H1 (cell line): ENCODE data around the gene OR2D2. TPM values are rescaled to one million over a fixed set of nuclear protein-coding genes. Genes with fewer than 3 reads are reported as not detected.

ENCODE experiments used
- CTCF ChIA-PET: fragments of 300-600 bp; sonication (Branson Sonifier 250); formaldehyde crosslinking; loops from one replicate; lab custom pipeline; 2021; ENCODE audit not compliant: partially characterized antibody; lab: Charles Lee
- POLR2A ChIA-PET: fragments of 300-600 bp; sonication (Branson Sonifier 250); formaldehyde crosslinking; loops from one replicate; lab custom pipeline; 2021; ENCODE audit warnings: inconsistent platforms; ENCODE audit not compliant: partially characterized antibody; lab: Charles Lee
- DNase-seq, 2 experiments: peaks; one replicate each; pipeline versions ENCODE4 v3.0.0 to v3.0.0-alpha.2; 2010 to 2022; ENCODE audit warnings: low spot score in 2 of 2, low read depth in 1 of 2, mixed read lengths in 1 of 2
- FAIRE-seq: peaks from 2 replicates; lab custom pipeline; 2011; peaks lifted over from hg19 to GRCh38; lab: Jason Lieb, UNC
- H2AFZ ChIP-seq: 2 replicates; pipeline ENCODE4 v1.8.1; 2012; ENCODE audit warnings: low read length, inconsistent platforms
- H2AK5ac ChIP-seq: 2 replicates; pipeline ENCODE4 v1.6.1; 2013; ENCODE audit warnings: low read depth, low read length
- H2BK120ac ChIP-seq: replicated peaks from 2 replicates; pipeline ENCODE3; 2013; ENCODE audit warnings: low read depth, low read length, inconsistent platforms
- H2BK12ac ChIP-seq: 2 replicates; pipeline ENCODE4 v1.6.1; 2013; ENCODE audit warnings: low read depth, low read length
- H2BK15ac ChIP-seq: 2 replicates; pipeline ENCODE4 v1.6.1; 2013; ENCODE audit warnings: low read length
- H2BK20ac ChIP-seq: 2 replicates; pipeline ENCODE4 v1.6.1; 2013; ENCODE audit warnings: low read length
- H2BK5ac ChIP-seq: 2 replicates; pipeline ENCODE4 v1.6.1; 2013; ENCODE audit warnings: low read depth, low read length
- H3K14ac ChIP-seq: 2 replicates; pipeline ENCODE4 v1.6.1; 2013; ENCODE audit warnings: inconsistent platforms; ENCODE audit not compliant: insufficient read length
- H3K18ac ChIP-seq: 2 replicates; pipeline ENCODE4 v1.6.1; 2013; ENCODE audit warnings: low read length; ENCODE audit errors: extremely low read depth
- H3K23ac ChIP-seq: 2 replicates; pipeline ENCODE4 v1.6.1; 2013; ENCODE audit warnings: inconsistent platforms; ENCODE audit not compliant: insufficient read length
- H3K23me2 ChIP-seq: 2 replicates; pipeline ENCODE4 v1.6.1; 2013; ENCODE audit warnings: low read depth, low read length
- H3K27ac ChIP-seq: 2 replicates; pipeline ENCODE4 v1.6.1; 2011; ENCODE audit warnings: low read depth, low read length, inconsistent platforms
- H3K27me3 ChIP-seq, 4 experiments: replicated peaks in 1 of 4; 1 replicate in 1 of 4; 2 replicates in 3 of 4; pipeline versions ENCODE4 v1.6.1 to v1.8.1; 2011 to 2013; ENCODE audit warnings: low read length in 3 of 4, mild to moderate bottlenecking in 3 of 4, inconsistent platforms in 2 of 4, mixed read lengths in 2 of 4, moderate library complexity in 1 of 4; ENCODE audit not compliant: control insufficient read depth in 3 of 4, insufficient read depth in 3 of 4; ENCODE audit errors: extremely low read depth in 1 of 4
- H3K36me3 ChIP-seq, 4 experiments: 2 replicates each; pipeline versions ENCODE4 v1.6.1 to v1.8.1; 2011 to 2013; ENCODE audit warnings: mild to moderate bottlenecking in 4 of 4, low read length in 3 of 4, moderate library complexity in 2 of 4, control low read depth in 1 of 4, inconsistent platforms in 1 of 4; ENCODE audit not compliant: insufficient read depth in 4 of 4, control insufficient read depth in 2 of 4
- H3K4ac ChIP-seq: replicated peaks from 2 replicates; pipeline ENCODE3; 2013; ENCODE audit warnings: low read length, low read depth, mixed read lengths, inconsistent platforms; ENCODE audit not compliant: insufficient read length
- H3K4me1 ChIP-seq, 4 experiments: replicated peaks in 1 of 4; 1 replicate in 1 of 4; 2 replicates in 3 of 4; pipeline versions ENCODE4 v1.6.1 to v1.8.1; 2011 to 2013; ENCODE audit warnings: low read length in 3 of 4, inconsistent platforms in 2 of 4, mixed read lengths in 1 of 4; ENCODE audit not compliant: insufficient read depth in 4 of 4, control insufficient read depth in 3 of 4
- H3K4me2 ChIP-seq, 2 experiments: 2 replicates each; pipeline versions ENCODE4 v1.6.1 to v1.8.1; 2011 to 2013; ENCODE audit warnings: low read depth in 2 of 2, low read length in 2 of 2, control low read depth in 1 of 2, inconsistent platforms in 1 of 2, mild to moderate bottlenecking in 1 of 2; ENCODE audit not compliant: insufficient read depth in 1 of 2
- H3K4me3 ChIP-seq, 4 experiments: fragments of 200-600, 300-600 bp in 1 of 4; sonication (generic), shearing (Covaris generic), sonication (Bioruptor Twin) in 1 of 4; 2 replicates each; pipeline versions ENCODE4 v1.5.1 to v1.8.1; 2011 to 2016; ENCODE audit warnings: low read length in 4 of 4, low read depth in 3 of 4, control low read depth in 2 of 4, inconsistent platforms in 2 of 4, mild to moderate bottlenecking in 2 of 4, mixed read lengths in 1 of 4, moderate library complexity in 1 of 4; ENCODE audit not compliant: insufficient read depth in 2 of 4; ENCODE audit errors: extremely low read depth in 1 of 4
- H3K56ac ChIP-seq: replicated peaks from 2 replicates; pipeline ENCODE3; 2013; ENCODE audit warnings: low read depth, mild to moderate bottlenecking, mixed read lengths, low read length, inconsistent platforms; ENCODE audit not compliant: insufficient read length
- H3K79me1 ChIP-seq: 2 replicates; pipeline ENCODE4 v1.6.1; 2013; ENCODE audit warnings: low read depth, low read length, control low read depth
- H3K79me2 ChIP-seq, 2 experiments: 2 replicates each; pipeline versions ENCODE4 v1.6.1 to v1.8.1; 2012 to 2013; ENCODE audit warnings: low read length in 2 of 2, mild to moderate bottlenecking in 2 of 2, inconsistent platforms in 1 of 2; ENCODE audit not compliant: insufficient read depth in 2 of 2, control insufficient read depth in 1 of 2
- H3K9ac ChIP-seq, 4 experiments: replicated peaks in 1 of 4; 1 replicate in 1 of 4; 2 replicates in 3 of 4; pipeline versions ENCODE4 v1.6.1 to v1.8.1; 2011 to 2013; ENCODE audit warnings: low read depth in 3 of 4, low read length in 3 of 4, control low read depth in 2 of 4, mild to moderate bottlenecking in 2 of 4, moderate library complexity in 2 of 4, inconsistent platforms in 1 of 4; ENCODE audit errors: extremely low read depth in 1 of 4
- H3K9me3 ChIP-seq, 2 experiments: 2 replicates each; pipeline versions ENCODE4 v1.6.1 to v1.8.1; 2012 to 2013; ENCODE audit warnings: mild to moderate bottlenecking in 2 of 2, moderate library complexity in 2 of 2, control low read depth in 1 of 2, inconsistent platforms in 1 of 2, low read depth in 1 of 2, low read length in 1 of 2, mixed read lengths in 1 of 2; ENCODE audit not compliant: insufficient read depth in 2 of 2
- H4K20me1 ChIP-seq, 2 experiments: replicated peaks in 1 of 2; 2 replicates each; pipeline versions ENCODE3 to v1.8.1; 2011 to 2013; ENCODE audit warnings: inconsistent platforms in 2 of 2, low read length in 2 of 2, mild to moderate bottlenecking in 1 of 2; ENCODE audit not compliant: insufficient read depth in 2 of 2, control insufficient read depth in 1 of 2
- H4K5ac ChIP-seq: 2 replicates; pipeline ENCODE4 v1.6.1; 2013; ENCODE audit warnings: low read length, low read depth, mixed read lengths, inconsistent platforms; ENCODE audit not compliant: insufficient read length
- H4K8ac ChIP-seq: 2 replicates; pipeline ENCODE4 v1.8.0; 2013; ENCODE audit warnings: mild to moderate bottlenecking, moderate library complexity, low read length, inconsistent platforms; ENCODE audit not compliant: insufficient read depth; ENCODE audit errors: extremely low read depth
- H4K91ac ChIP-seq: replicated peaks from 2 replicates; pipeline ENCODE3; 2013; ENCODE audit warnings: low read length, mixed read lengths, inconsistent platforms; ENCODE audit not compliant: insufficient read length
- CEBPB ChIP-seq: IDR thresholded peaks from 2 replicates; pipeline ENCODE4 v1.6.1; 2012; ENCODE audit warnings: low read depth, low read length
- KDM1A ChIP-seq: fragments of 200-600, 300-600 bp; sonication (generic); IDR thresholded peaks from 2 replicates; pipeline ENCODE4 v1.7.1; 2016; ENCODE audit warnings: mild to moderate bottlenecking, low read length, borderline replicate concordance
- WGBS, 2 experiments: shearing (Covaris generic) in 1 of 2; methylation state at CpG; one replicate each; pipeline versions ENCODE4 v1.1.6 to v1.1.7; 2013 to 2015; ENCODE audit warnings: low lambda C conversion rate in 2 of 2, mixed read lengths in 2 of 2, inconsistent platforms in 1 of 2, low coverage in 1 of 2, missing lambda C conversion rate in 1 of 2; ENCODE audit not compliant: insufficient replicate concordance in 2 of 2, insufficient coverage in 1 of 2, insufficient read length in 1 of 2; ENCODE audit errors: extremely low coverage in 1 of 2, missing lambda C conversion rate in 1 of 2; 5-methylcytosine and 5-hydroxymethylcytosine counted together
- polyA plus RNA-seq, 7 experiments: library from polyadenylated mRNA; depleted of rRNA in 3 of 7; stranded (reverse) in 5 of 7; unstranded in 2 of 7; fragments of >200 nt in 5 of 7; fragments of 200-250 nt in 2 of 7; gene quantifications; 1 replicate in 5 of 7; 2 replicates in 1 of 7; 4 replicates in 1 of 7; pipeline versions ENCODE4 v1.2.1 to v1.2.3, GENCODE V29; 2011 to 2013; ENCODE audit warnings: missing spikeins in 2 of 7, mixed read lengths in 2 of 7
- total RNA-seq: library from RNA; stranded (reverse); fragmentation: NEBNext Ultra II Directional; extraction: Animal tissue kit (Norgen Biotek cat#: 25700); gene quantifications from 2 replicates; pipeline ENCODE4 v1.2.1, GENCODE V29; 2021

The OR2D2 gene
- total and polyA plus RNA-seq, 2 of the 8 experiments (the other 6 are each of a cell fraction or from before 2014, with no cell fraction given), result 0.15 TPM; not detected in 1

GRCh38 chr11:6931146-6931713 lies 38.9 kb upstream of the OR2D2 start:
- H2AFZ ChIP-seq, result no peak overlapping the region
- H3K79me1 ChIP-seq, result no peaks in the 10 kb centered on the region; the same call in 1 of the 2 replicates
- DNase-seq (no peak), FAIRE-seq (no peak)
- no peak overlapping the region for H2BK12ac ChIP-seq
- H4K91ac ChIP-seq, result no peak overlapping the region
- no peak overlapping the region for H3K4me3 ChIP-seq
- 98% methylated on average over 3 of the region's 3 CpGs; no CpG with 5 or more reads in 1 of the 2 experiments for WGBS, 2 experiments
- peaks cover 2 to 5% (median 4%) of the 10 kb centered on the region in 4 experiments; a peak in 4 of 7 replicates for H3K4me1 ChIP-seq
- H2BK120ac ChIP-seq, result no peak overlapping the region
- no peak overlapping the region for H3K4ac ChIP-seq
- H4K20me1 ChIP-seq, result no peaks in the 10 kb centered on the region
- H3K23me2 ChIP-seq, result peaks cover 5% of the 10 kb centered on the region; the same call in 1 of the 2 replicates
- POLR2A ChIA-PET, result no interaction called here
- H2BK5ac ChIP-seq, result no peak overlapping the region
- peaks cover 0 to 9% (median 4%) of the 10 kb centered on the region in 4 experiments; a peak in 4 of 8 replicates for H3K36me3 ChIP-seq
- H4K5ac ChIP-seq, result no peak overlapping the region
- CTCF ChIA-PET, result interaction anchor here (1.2 kb wide), 2 partner anchors 42 to 119 kb away, joined by 3 to 4 read pairs; no protein-coding TSS in a partner anchor
- peaks cover 0 to 35% of the 10 kb centered on the region in 2 experiments; a peak in 2 of 4 replicates for H3K79me2 ChIP-seq
- H2BK20ac ChIP-seq, result no peak overlapping the region
- H3K14ac ChIP-seq, result no peak overlapping the region
- H3K18ac ChIP-seq, result no peak overlapping the region
- no peak overlapping the region for H3K4me2 ChIP-seq
- H3K56ac ChIP-seq, result no peak overlapping the region
- no peaks in the 10 kb centered on the region for H3K27me3 ChIP-seq
- no peaks in the 10 kb centered on the region for H3K9me3 ChIP-seq
- H3K9ac ChIP-seq, result no peak overlapping the region
- no peak overlapping the region for H3K27ac ChIP-seq
- H4K8ac ChIP-seq, result no peak overlapping the region
- TF ChIP-seq KDM1A (no peak), CEBPB (peak; percentile 80)
- H3K23ac ChIP-seq, result no peak overlapping the region
- no peak overlapping the region for H2AK5ac ChIP-seq
- no peak overlapping the region for H2BK15ac ChIP-seq
